ENCODE data around the gene SPTBN1. TPM values are rescaled to one million over a fixed set of nuclear protein-coding genes. Genes with fewer than 3 reads are reported as not detected.

The SPTBN1 gene
- total and polyA plus RNA-seq, 2 of the 13 experiments (the other 11 are each of a cell fraction or from before 2014, with no cell fraction given) = 123 to 299 TPM

DNA sequence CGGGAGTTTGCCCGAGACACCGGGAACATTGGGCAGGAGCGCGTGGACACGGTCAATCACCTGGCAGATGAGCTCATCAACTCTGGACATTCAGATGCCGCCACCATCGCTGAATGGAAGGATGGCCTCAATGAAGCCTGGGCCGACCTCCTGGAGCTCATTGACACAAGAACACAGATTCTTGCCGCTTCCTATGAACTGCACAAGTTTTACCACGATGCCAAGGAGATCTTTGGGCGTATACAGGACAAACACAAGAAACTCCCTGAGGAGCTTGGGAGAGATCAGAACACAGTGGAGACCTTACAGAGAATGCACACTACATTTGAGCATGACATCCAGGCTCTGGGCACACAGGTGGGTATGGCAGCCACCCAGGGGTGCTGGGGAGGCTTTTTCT, 193.5 kb downstream of the SPTBN1 start:
- Histone ChIP-seq H3K27ac (ENCODE audit: extremely low read length, insufficient read depth, low read length) (no peak overlapping the region), H3K79me2 (ENCODE audit: insufficient read depth, low read length) (no peaks in the 10 kb centered on the region), H3K27me3 (ENCODE audit: control insufficient read depth in 1 of 2, insufficient read depth in 2 of 2, low read length in 2 of 2) (no peaks in the 10 kb centered on the region), H3K9me3 (ENCODE audit: low read length) (no peaks in the 10 kb centered on the region), H3K9ac (ENCODE audit: insufficient read depth, low read depth, low read length) (no peak overlapping the region), H3K36me3 (replicated peaks in 1 of 2; ENCODE audit: control insufficient read depth in 1 of 2, insufficient read depth in 2 of 2, low read length in 2 of 2) (peaks cover 70 to 100% of the 10 kb centered on the region in 2 experiments), H3K4me3 (replicated peaks in 1 of 3; ENCODE audit: insufficient read depth in 1 of 3, low read depth in 2 of 3, low read length in 3 of 3) (no peak overlapping the region), H4K20me1 (ENCODE audit: insufficient read depth, low read length) (no peaks in the 10 kb centered on the region), H3K4me2 (ENCODE audit: low read depth, low read length) (no peak overlapping the region), H3K4me1 (ENCODE audit: insufficient read depth, low read length) (no peaks in the 10 kb centered on the region), H2AFZ (ENCODE audit: low read length) (no peak overlapping the region)
- ChIA-PET CTCF (ENCODE audit: low intra/inter-chr PET ratio, low total read pairs) (no interaction called here), POLR2A (no interaction called here)
- WGBS (ENCODE audit: low lambda C conversion rate) = 97% methylated on average over 12 of the region's 12 CpGs
- no peak for DNase-seq (ENCODE audit: low spot score)
- no peak for ATAC-seq
- TSS peak; percentile 10 for BruUV-seq (replicated peaks)
- TF ChIP-seq PAF1 (CRISPR knock-in tag; IDR thresholded peaks at IDR 0.05) = 0 out of 2 replicates have a peak, but pooled peaks have one; percentile 25
- TF ChIP-seq RBM22 (optimal IDR thresholded peaks at IDR 0.05; ENCODE audit: low read length) = peak; percentile 93
- TF ChIP-seq, protein P1, sequence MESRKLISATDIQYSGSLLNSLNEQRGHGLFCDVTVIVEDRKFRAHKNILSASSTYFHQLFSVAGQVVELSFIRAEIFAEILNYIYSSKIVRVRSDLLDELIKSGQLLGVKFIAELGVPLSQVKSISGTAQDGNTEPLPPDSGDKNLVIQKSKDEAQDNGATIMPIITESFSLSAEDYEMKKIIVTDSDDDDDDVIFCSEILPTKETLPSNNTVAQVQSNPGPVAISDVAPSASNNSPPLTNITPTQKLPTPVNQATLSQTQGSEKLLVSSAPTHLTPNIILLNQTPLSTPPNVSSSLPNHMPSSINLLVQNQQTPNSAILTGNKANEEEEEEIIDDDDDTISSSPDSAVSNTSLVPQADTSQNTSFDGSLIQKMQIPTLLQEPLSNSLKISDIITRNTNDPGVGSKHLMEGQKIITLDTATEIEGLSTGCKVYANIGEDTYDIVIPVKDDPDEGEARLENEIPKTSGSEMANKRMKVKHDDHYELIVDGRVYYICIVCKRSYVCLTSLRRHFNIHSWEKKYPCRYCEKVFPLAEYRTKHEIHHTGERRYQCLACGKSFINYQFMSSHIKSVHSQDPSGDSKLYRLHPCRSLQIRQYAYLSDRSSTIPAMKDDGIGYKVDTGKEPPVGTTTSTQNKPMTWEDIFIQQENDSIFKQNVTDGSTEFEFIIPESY (CRISPR knock-in tag; IDR thresholded peaks at IDR 0.05) = peak; percentile 44; the same call in 1 of the 2 replicates
- TF ChIP-seq ZBTB38 (CRISPR knock-in tag; IDR thresholded peaks at IDR 0.05) = 0 out of 2 replicates have a peak, but pooled peaks have one; percentile 34
- TF ChIP-seq, protein P2, sequence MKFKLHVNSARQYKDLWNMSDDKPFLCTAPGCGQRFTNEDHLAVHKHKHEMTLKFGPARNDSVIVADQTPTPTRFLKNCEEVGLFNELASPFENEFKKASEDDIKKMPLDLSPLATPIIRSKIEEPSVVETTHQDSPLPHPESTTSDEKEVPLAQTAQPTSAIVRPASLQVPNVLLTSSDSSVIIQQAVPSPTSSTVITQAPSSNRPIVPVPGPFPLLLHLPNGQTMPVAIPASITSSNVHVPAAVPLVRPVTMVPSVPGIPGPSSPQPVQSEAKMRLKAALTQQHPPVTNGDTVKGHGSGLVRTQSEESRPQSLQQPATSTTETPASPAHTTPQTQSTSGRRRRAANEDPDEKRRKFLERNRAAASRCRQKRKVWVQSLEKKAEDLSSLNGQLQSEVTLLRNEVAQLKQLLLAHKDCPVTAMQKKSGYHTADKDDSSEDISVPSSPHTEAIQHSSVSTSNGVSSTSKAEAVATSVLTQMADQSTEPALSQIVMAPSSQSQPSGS (CRISPR knock-in tag; IDR thresholded peaks at IDR 0.05) = no peak
- TF ChIP-seq MAFF (IDR thresholded peaks at IDR 0.05; ENCODE audit: low read depth, low read length) = no peak
- FAIRE-seq = no peak
- in situ Hi-C loops (cut with HindIII; ENCODE audit: extremely low pct_ligation_motif_present, low pct_unique_long_range_greater_than_20kb) (no loop called here), intact Hi-C loops (cut with micrococcal nuclease; ENCODE audit: unreplicated experiment) (no loop called here)
